Measurements from ENCODE around the gene PPP1R16B. TPM values are rescaled to one million over a fixed set of nuclear protein-coding genes. Genes with fewer than 3 reads are reported as not detected.
"Not testable (repeated sequence)": the region's sequence is repeated elsewhere in the genome, so short reads cannot be mapped to it uniquely, and the experiment has no call there.

PPP1R16B gene
- total RNA-seq, 1 donor from 2014 or later = 0.03 TPM

- DNase-seq (ENCODE audit: low read depth) = no peak
These were observed 37.8 kb downstream of the PPP1R16B start for GRCh38 chr20:38843346-38843745.

GRCh38 chr20:38844963-38845362, 39.5 kb downstream of the PPP1R16B start:
- DNase-seq (ENCODE audit: low read depth) = no peak

DNA sequence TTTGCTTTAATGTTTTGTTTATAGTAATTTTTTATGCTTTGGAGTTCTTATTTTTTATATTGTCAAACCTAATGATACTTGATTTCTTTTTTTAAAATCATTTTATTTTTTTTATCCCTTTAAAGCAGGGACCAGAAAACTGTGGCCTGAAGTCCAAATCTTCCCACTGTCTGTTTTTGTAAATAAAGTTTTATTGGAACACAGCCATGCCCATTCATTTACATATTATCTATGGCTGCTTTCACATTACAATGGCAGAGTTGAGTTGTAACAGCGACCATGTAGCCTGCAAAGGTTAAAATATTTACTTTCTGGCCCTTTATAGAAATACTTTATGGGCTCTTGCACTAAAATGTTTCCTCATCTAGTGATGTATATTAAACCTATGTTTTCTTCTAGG, 42.3 kb downstream of the PPP1R16B start:
- no peak for DNase-seq (ENCODE audit: low read depth)

DNA sequence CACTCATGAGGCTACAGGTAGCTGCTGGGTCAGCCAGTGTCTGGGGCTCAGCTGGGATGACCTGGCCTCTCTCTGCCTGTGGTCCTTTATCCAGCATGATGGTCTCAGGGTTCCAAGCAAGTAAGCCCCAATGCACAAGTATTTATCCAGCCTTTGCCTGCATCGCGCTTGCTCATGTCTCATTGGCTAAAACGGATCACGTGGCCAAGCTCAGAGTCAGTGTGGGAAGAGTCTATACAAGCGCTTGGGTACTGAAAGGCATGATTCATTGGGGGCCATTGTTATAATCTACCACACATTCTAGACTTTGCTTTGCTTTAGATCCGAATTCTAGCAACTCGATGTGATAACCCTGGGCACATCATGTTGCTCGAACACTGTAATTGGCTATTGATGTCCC, 48.3 kb downstream of the PPP1R16B start:
- no peak for DNase-seq (ENCODE audit: low read depth)

- no peak for DNase-seq (ENCODE audit: low read depth)
These were observed 49.2 kb downstream of the PPP1R16B start for GRCh38 chr20:38854654-38855066.

- DNase-seq (ENCODE audit: low read depth) = peak; percentile 32
These were observed 49.9 kb downstream of the PPP1R16B start for GRCh38 chr20:38855356-38855755.

DNA sequence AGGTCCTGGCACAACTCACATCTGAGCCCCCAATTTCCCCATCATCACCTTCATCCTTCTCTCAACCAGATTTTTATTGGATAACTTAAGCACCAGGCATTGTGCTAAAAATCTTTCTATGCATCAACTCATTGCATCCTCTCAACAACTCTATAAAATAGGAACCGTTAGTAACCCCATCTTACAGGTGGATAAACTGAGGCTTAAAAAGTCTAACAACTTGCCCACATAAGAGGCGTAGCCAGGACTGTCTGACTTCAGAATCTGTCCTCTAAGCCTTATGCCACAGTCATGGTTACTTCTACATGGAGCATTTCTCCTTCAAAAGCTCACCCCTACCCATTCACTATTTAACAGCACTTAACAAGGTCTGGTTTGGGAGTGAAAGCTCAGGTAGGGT, 51.1 kb downstream of the PPP1R16B start:
- no peak for DNase-seq (ENCODE audit: low read depth)

DNA sequence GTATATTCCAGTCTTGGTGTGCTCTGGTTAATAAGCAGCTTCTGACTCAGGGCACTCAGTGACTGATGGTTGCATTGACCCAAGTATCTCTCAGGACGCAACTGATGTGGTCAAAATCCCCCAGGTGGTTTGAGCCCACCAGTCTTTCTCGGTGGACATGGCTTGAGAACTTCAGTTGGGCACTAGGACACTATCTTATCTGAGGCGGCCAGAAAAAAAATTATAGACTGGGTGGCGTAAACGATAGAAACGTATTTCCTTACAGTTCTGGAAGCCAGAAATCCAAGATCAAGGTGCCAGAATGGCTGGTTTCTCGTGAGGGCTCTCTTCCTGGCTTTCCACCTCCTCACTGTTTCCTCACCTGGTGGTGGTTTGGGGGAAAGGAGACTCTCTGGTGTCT, 52.2 kb downstream of the PPP1R16B start:
- no peak for DNase-seq (ENCODE audit: low read depth)

GRCh38 chr20:38859070-38859690, 53.7 kb downstream of the PPP1R16B start:
- no peak for DNase-seq (ENCODE audit: low read depth)

GRCh38 chr20:38859857-38860256, 54.4 kb downstream of the PPP1R16B start:
- not testable (repeated sequence) for DNase-seq (ENCODE audit: low read depth)

- no peak for DNase-seq (ENCODE audit: low read depth)
These were observed 55.5 kb downstream of the PPP1R16B start for GRCh38 chr20:38861071-38861401.

- DNase-seq (ENCODE audit: low read depth) = no peak
These were observed 56.7 kb downstream of the PPP1R16B start for GRCh38 chr20:38862226-38862625.

DNA sequence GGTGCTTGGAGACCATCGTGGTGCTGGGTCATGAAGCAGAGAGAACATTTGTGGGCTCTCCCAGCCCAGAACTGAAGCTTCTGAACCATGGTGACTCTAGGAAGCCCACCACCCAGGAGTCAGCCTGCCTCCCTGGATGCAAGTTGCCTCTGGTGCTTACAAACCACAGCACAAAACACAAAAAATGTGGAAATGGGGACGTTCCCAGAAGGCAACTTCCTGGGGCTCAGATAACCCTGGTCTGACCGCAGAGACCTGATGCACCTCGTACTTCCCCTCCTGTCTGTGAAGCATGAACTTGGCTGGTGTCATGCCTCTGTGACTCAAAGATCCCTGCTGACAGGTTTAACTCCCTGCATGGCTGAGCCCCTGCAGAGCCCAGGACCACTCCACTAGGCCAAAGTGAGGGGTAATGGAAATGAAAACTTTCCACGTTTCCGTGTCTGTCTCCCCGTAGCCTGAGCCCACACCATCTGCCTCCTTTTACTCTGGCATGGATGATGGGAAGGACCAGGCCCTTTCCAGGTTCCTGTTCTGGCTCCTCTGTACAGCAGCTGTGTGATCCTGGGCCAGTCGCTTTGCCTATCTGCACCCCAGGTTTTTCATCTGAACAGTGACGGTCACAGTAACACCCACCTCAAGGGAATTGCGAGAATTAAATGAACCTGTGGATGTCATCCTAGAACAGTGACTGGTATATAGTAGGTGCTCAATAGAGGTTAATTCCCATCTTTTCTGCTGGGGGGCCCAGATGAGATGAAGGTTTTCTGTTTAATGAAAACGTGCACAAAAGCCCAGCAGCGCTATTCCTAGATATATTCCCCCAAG, 57.7 kb downstream of the PPP1R16B start:
- DNase-seq (ENCODE audit: low read depth) = no peak

DNA sequence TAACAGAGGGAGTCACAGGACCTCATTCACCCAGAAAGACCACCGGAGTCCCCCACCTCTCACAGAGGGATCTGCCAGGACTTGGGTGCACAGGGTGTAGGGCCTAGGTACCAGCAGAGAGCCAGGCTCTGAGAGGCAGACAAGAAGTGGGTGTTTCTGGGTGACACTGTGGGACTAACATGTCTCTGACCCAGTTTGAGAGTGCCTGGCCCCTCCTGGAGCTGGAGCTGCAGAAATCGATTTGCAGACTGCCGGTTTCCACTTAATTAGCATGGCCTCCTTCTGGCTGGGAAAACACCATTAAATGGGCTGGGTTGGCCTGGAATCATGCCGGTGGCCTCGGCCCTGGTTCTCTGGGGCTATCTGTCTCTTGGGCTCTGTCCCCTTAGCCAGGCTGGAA, 59.2 kb downstream of the PPP1R16B start:
- no peak for DNase-seq (ENCODE audit: low read depth)

DNA sequence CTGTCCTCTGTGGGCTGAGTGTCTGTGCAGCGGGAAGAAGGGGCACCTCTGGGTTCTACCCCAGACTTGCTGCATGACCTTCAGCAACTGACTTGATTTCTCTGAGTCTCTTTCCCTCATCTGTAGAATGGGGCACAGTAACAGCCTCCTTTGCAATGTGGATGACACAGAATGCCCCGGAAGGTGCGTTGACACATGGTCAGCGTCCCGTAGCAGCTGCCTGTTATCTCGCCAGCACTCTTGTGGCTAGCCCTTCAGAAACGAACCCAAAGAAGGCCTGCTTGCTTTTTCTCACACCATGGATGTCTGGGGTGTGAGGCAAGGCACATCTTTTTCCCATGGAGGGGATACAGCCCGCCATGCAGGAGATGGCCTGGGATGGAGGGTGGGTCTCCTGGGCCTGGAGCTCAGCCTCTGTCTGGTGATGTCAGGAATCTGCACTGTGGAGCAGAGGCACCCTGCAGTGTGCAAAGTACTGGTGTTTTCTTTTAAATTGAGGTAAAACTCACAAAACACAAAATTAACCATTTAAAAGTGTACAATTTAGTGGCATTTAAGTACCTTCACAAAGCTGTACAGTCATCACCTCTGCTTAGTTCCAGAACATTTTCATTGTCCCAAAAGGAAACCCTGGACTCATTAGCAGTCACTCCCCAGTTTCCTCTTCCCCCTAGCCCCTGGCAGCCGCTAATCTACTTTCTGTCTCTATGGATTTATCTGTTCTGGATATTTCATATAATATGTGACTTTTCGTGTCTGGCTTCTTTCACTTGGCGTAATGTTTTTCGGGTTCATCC, 61.0 kb downstream of the PPP1R16B start:
- DNase-seq (ENCODE audit: low read depth) = no peak

- DNase-seq (ENCODE audit: low read depth) = no peak
These were observed 61.5 kb downstream of the PPP1R16B start for GRCh38 chr20:38867062-38867359.

DNA sequence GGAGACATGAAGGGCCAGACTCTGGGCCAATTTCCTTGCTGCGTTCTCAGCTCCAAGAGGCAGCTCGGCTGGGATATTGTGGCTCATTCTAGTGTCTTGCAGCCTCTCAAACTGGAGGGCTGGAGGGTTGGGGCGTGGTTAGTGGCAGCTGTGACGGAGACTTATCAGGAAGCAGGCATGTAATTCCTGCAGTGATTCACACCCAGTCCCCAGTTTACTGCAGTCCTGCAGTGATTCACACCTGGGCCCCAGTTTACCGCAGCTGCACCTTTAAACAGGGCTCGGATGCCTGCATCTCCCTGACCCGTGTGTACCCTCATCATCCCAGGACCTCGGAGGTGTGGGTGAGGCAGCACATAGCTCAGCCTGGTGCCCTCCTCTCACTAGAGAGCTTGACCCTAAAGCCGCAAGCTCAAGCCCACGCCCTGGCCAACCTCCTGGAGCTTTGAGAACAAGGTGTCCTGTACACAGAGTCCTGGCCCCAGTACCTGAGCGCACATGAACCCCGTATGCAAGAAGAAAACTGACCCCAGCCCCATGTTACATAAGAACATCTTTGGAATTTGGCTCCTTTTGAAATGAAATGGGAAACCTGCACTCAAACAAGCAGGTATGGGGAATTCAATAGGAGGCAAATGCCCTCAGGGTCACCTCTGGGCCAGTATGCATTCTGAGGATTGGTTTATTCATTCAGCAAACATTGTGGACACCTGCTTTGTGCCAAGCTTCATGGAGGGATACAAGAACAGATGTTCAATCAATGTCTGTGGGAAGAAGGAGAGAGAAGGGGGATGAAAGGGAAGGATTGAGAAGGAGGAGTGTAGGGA, 65.4 kb downstream of the PPP1R16B start:
- peak; percentile 22 for DNase-seq (ENCODE audit: low read depth)

- DNase-seq (ENCODE audit: low read depth) = no peak
These were observed 66.1 kb downstream of the PPP1R16B start for GRCh38 chr20:38871560-38871953.

DNA sequence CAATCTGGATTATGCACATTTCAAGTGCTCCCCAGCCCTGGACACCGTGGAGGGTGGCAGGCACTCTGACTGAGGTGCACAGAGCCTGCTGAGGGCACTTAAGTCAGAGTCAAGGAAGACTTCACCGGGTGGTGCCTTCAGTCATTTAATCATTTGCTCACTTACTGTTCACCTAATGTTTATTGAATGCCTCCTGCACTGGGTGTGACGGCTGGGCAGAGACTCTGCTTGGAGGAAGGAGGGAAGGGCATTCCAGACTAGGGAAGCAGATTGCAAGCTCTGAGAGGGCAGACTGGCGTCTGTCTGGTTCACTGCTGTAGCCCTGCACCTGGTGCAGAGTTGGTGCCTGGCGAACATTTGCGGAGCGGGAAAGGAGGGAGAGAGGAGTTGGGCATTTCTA, 66.5 kb downstream of the PPP1R16B start:
- DNase-seq (ENCODE audit: low read depth) = no peak

DNA sequence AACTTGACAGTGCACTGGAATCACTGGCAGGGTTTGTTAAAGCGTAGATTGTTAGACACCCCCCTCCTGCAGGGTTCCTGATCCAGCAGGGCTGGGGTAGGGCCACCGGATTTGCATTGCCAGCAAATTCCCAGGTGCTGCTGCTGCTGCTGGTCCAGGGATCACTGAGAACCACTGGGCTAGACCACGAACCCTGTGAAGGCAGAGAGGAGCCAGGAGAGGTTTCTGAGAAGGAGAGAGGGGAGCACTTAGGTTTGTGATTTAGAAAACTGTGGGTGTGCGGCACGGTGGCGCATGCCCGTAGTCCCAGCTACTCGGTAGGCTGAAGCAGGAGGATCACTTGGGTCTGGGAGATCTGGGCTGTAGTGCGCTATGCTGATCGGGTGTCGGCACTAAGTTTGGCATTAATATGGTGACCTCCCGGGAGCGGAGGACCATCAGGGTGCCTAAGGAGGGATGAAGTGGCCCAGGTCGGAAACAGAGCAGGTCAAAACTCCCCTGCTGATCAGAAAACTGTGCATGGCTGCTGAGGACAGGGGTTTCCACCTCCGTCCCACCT, 67.1 kb downstream of the PPP1R16B start:
- no peak for DNase-seq (ENCODE audit: low read depth)

- no peak for DNase-seq (ENCODE audit: low read depth)
These were observed 67.6 kb downstream of the PPP1R16B start for GRCh38 chr20:38873050-38873581.

All from myocyte (in vitro differentiated cells).